Activated B cell treated with CpG ODN at 0.5 μM for 24 hours (primary cell): ENCODE results near the gene TOMM40L. TPM values are rescaled to one million over a fixed set of nuclear protein-coding genes. Genes with fewer than 3 reads are reported as not detected.
"Not testable (repeated sequence)": the region's sequence is repeated elsewhere in the genome, so short reads cannot be mapped to it uniquely, and the experiment has no call there.

Source experiments
- ATAC-seq: fragments of 200-7000 bp; cut with Tn5 transposase; one replicate; pipeline ENCODE4 v1.10.0; 2021; ENCODE audit warnings: low read depth, mild to moderate bottlenecking, moderate library complexity
- CTCF ChIA-PET: fragments of 350-600 bp; sonication (Branson Sonifier 250); formaldehyde crosslinking; loops from one replicate; lab custom pipeline; 2021; ENCODE audit warnings: antibody characterized with exemption; lab: Charles Lee
- POLR2A ChIA-PET: fragments of 350-600 bp; sonication (Branson Sonifier 250); formaldehyde crosslinking; loops from one replicate; lab custom pipeline; 2021; ENCODE audit warnings: antibody characterized with exemption; lab: Charles Lee
- DNase-seq: peaks from one replicate; pipeline ENCODE4 v3.0.0; 2022
- H3K27ac Mint-ChIP-seq: one replicate; pipeline ENCODE4 v1.8.0; 2020; ENCODE audit warnings: mixed read lengths
- H3K27me3 Mint-ChIP-seq: one replicate; pipeline ENCODE4 v1.8.0; 2021; ENCODE audit warnings: mixed read lengths
- H3K36me3 Mint-ChIP-seq: one replicate; pipeline ENCODE4 v1.8.0; 2021; ENCODE audit warnings: low read depth, mixed read lengths
- H3K4me1 Mint-ChIP-seq: one replicate; pipeline ENCODE4 v1.8.0; 2021; ENCODE audit warnings: mixed read lengths
- H3K4me3 Mint-ChIP-seq: one replicate; pipeline ENCODE4 v1.8.0; 2020; ENCODE audit warnings: mild to moderate bottlenecking, mixed read lengths
- H3K9me3 Mint-ChIP-seq: one replicate; pipeline ENCODE4 v1.8.0; 2020; ENCODE audit warnings: mixed read lengths
- intact Hi-C: fragments of 100-400 bp; cut with micrococcal nuclease; formaldehyde crosslinking; loops from one replicate; pipeline ENCODE4 v1.15.1; 2024
- total RNA-seq: library from RNA; stranded (reverse); gene quantifications from 2 replicates; pipeline ENCODE4 v1.2.3, GENCODE V29; 2022
- TF ChIP-seq, protein P1 (sequence below): fragments of 200-600 bp; IDR thresholded peaks from one replicate; pipeline ENCODE4 v1.8.0; 2022; ENCODE audit warnings: antibody characterized with exemption, mild to moderate bottlenecking

The TOMM40L gene
- total RNA-seq, 1 donor from 2014 or later = 11.7 TPM

DNA sequence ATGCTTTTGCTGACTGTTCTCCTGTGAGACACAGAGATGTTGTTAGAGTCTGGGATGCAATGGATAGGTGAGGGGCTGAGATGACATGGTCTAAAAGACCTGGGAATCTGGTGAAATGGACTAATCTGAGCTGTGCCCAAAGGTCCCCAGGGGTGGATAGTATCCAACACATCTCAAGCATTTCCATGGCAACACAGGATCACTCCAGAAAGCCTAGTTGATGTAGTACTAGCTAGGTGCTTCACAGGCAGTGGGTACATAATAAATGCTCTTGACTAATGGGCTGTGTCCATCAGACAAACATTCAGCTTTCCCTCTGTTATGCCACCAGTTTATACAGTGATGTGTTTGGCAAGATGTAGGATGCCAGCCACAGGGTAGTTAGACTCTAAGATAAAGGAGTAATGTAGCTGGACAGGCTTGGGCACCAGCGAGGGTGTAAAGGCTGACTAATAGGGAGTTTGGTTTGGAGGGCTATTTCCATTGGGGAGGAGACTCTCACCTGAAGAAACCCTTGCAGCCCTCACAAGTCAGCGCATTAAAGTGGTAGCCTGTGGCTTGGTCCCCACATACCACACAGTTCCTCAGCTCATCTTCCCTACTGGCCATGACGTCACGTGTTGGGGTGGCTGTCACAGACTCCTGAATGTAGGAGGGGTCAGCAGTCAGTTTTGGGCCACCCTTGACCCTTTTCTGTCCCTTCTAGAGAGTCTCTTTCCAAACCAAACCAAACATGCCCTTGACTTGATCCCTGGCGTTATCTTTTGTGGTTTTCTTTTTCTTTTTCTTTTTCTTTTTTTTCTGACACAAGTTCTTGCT, 10.3 kb downstream of the TOMM40L start:
- no peaks in the 10 kb centered on the region for H3K4me1 Mint-ChIP-seq
- ChIA-PET POLR2A (interaction anchor here (1.2 kb wide), 1 partner anchor 10 kb away, joined by 6 read pairs; the partner anchor contains the start of gene TOMM40L), CTCF (interaction anchor here (1.1 kb wide), 1 partner anchor 146 kb away, joined by 3 read pairs; no protein-coding TSS in a partner anchor)
- TF ChIP-seq, protein P1, sequence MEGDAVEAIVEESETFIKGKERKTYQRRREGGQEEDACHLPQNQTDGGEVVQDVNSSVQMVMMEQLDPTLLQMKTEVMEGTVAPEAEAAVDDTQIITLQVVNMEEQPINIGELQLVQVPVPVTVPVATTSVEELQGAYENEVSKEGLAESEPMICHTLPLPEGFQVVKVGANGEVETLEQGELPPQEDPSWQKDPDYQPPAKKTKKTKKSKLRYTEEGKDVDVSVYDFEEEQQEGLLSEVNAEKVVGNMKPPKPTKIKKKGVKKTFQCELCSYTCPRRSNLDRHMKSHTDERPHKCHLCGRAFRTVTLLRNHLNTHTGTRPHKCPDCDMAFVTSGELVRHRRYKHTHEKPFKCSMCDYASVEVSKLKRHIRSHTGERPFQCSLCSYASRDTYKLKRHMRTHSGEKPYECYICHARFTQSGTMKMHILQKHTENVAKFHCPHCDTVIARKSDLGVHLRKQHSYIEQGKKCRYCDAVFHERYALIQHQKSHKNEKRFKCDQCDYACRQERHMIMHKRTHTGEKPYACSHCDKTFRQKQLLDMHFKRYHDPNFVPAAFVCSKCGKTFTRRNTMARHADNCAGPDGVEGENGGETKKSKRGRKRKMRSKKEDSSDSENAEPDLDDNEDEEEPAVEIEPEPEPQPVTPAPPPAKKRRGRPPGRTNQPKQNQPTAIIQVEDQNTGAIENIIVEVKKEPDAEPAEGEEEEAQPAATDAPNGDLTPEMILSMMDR = no peak
- no peaks in the 10 kb centered on the region for H3K36me3 Mint-ChIP-seq
- H3K9me3 Mint-ChIP-seq = no peaks in the 10 kb centered on the region
- no peak overlapping the region for H3K4me3 Mint-ChIP-seq
- intact Hi-C loops = no loop called here
- H3K27ac Mint-ChIP-seq = no peak overlapping the region
- DNase-seq (no peak), ATAC-seq (no peak)
- H3K27me3 Mint-ChIP-seq = peaks cover 24% of the 10 kb centered on the region

DNA sequence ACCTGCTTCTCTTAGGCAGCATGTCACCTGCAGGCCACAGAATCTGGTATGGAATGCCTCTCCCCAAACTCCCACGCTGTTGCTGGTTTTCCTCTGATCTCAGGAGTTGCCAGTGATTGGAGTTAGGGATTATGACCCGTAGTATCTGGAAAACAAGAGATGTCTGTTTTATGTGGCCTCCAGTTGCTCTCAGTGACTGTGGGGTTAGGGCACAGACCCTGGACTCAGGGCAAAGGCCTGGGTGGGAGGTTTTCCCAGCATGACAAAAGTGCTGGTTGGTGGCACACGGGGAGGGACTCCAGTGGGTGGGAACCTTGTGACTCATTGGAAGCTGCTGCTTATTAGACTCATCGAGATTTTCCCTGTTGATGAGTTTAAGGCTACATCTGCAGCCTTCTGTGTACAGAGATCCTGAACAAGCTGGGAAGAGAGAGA, 12.2 kb downstream of the TOMM40L start, which contains the start of gene NR1I3:
NR1I3 (minus strand) TSS at position 165 of the 435 bp plus-strand sequence. CDS start 1,638 bp downstream, outside the sequence.
- DNase-seq (no peak), ATAC-seq (no peak)
- H3K27me3 Mint-ChIP-seq = peaks cover 24% of the 10 kb centered on the region
- no peaks in the 10 kb centered on the region for H3K36me3 Mint-ChIP-seq
- H3K27ac Mint-ChIP-seq = no peak within 1 kb of the TSS
- POLR2A ChIA-PET = interaction anchor here (1.1 kb wide), 1 partner anchor 10 kb away, joined by 3 read pairs; no protein-coding TSS in a partner anchor
- intact Hi-C loops = no loop called here
- H3K9me3 Mint-ChIP-seq = no peaks in the 10 kb centered on the region
- CTCF ChIA-PET = no interaction called here
- no peak within 1 kb of the TSS for H3K4me3 Mint-ChIP-seq
- TF ChIP-seq, protein P1 = no peak
- no peaks in the 10 kb centered on the region for H3K4me1 Mint-ChIP-seq

DNA sequence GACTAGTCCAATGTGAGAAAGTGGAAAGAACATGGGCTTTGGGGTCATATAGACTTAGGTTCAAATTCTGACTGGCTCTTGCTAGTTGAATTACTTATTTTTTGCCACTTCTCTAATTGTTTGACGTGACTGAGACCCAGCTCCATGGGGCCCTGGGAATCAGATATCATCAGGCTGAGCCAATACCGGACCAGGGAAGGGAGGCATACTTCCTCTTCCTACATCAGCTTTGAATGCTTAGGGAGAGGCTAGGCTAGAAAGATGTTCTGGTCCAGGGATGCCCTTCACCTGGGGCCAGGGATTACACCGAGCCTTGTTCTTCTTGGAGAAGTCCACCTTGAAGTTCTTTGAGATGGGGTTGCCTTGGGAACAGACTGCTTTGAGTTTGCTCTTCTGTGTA, 15.8 kb downstream of the TOMM40L start:
- TF ChIP-seq, protein P1 = no peak
- Mint-ChIP-seq H3K4me1 (no peaks in the 10 kb centered on the region), H3K4me3 (no peak overlapping the region), H3K9me3 (no peaks in the 10 kb centered on the region), H3K27ac (no peak overlapping the region), H3K27me3 (peaks cover 17% of the 10 kb centered on the region), H3K36me3 (no peaks in the 10 kb centered on the region)
- ATAC-seq (no peak), DNase-seq (no peak)
- POLR2A ChIA-PET = no interaction called here
- intact Hi-C loops = no loop called here
- CTCF ChIA-PET = interaction anchor here (1.3 kb wide), 1 partner anchor 31 kb away, joined by 3 read pairs; no protein-coding TSS in a partner anchor

DNA sequence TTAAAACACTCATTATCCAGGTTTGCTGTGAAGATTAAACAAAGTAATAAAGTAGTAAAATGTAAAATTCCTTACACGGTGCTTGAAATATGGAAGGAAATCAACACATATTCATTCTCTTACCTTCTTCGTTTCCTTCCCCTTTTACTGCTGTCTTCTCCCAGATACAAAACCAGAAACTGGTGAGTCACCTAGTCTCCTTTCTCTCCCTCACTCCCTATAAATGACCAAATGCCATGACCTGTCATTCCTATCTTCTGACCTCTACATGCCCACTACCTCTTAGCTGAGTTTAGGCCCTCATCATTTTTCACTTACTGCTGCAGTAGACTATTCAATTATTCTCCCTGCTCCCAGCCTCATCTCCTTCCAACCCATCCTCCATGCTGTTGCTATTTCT, 16.5 kb downstream of the TOMM40L start:
- no peak overlapping the region for H3K27ac Mint-ChIP-seq
- POLR2A ChIA-PET = no interaction called here
- intact Hi-C loops = no loop called here
- no peak overlapping the region for H3K4me3 Mint-ChIP-seq
- no peaks in the 10 kb centered on the region for H3K4me1 Mint-ChIP-seq
- TF ChIP-seq, protein P1 = no peak
- ATAC-seq (no peak), DNase-seq (no peak)
- H3K27me3 Mint-ChIP-seq = peaks cover 17% of the 10 kb centered on the region
- no peaks in the 10 kb centered on the region for H3K9me3 Mint-ChIP-seq
- CTCF ChIA-PET = interaction anchor here (1.3 kb wide), 1 partner anchor 32 kb away, joined by 3 read pairs; no protein-coding TSS in a partner anchor
- H3K36me3 Mint-ChIP-seq = no peaks in the 10 kb centered on the region

DNA sequence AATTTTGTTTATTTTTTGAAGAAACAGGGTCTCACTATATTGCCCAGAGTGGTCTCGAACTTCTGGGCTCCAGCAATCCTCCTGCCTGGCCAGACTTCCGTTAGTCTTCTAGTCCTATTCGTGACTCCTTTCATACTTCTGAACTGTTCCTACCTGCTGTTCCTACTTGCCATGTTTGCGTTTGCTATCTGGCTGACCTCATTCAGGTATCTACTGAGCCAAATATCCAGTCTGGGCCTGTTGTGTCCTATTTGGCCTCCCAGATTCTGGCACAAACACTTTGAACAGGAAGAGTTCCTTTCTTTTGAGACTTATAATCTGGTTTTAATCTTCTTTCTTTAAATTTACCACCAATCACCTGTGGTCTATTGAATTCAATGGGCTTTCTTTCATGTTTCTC, 19.0 kb downstream of the TOMM40L start:
- CTCF ChIA-PET = no interaction called here
- Mint-ChIP-seq H3K4me1 (no peaks in the 10 kb centered on the region), H3K4me3 (no peak overlapping the region), H3K9me3 (peaks cover 2% of the 10 kb centered on the region), H3K27ac (no peak overlapping the region), H3K27me3 (peaks cover 11% of the 10 kb centered on the region), H3K36me3 (no peaks in the 10 kb centered on the region)
- POLR2A ChIA-PET = no interaction called here
- TF ChIP-seq, protein P1 = no peak
- ATAC-seq (no peak), DNase-seq (no peak)
- intact Hi-C loops = no loop called here

DNA sequence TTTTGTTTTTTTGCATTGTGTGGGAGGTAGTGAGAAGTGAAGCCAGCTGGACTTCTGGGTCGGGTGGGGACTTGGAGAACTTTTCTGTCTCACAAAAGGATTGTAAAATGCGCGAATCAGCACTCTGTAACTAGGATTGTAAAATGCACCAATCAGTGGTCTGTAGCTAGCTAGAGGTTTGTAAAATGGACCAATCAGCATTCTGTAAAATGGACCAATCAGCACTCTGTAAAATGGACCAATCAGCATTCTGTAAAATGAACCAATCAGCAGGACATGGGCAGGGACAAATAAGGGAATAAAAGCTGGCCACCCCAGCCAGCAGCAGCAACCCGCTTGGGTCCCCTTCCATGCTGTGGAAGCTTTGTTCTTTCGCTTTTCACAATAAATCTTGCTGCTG, 24.2 kb downstream of the TOMM40L start:
- H3K27ac Mint-ChIP-seq, H3K9me3 Mint-ChIP-seq, DNase-seq, intact Hi-C loops, H3K4me3 Mint-ChIP-seq, H3K36me3 Mint-ChIP-seq, H3K4me1 Mint-ChIP-seq, ATAC-seq: not testable (repeated sequence)
- POLR2A ChIA-PET = interaction anchor here (1.4 kb wide), 1 partner anchor 8 kb away, joined by 3 read pairs; the partner anchor contains the start of gene PCP4L1
- CTCF ChIA-PET = interaction anchor here (2.0 kb wide), 1 partner anchor 41 kb away, joined by 6 read pairs; no protein-coding TSS in a partner anchor
- peaks cover 13% of the 10 kb centered on the region for H3K27me3 Mint-ChIP-seq
